ENCODE data around the gene ZBTB38. TPM values are rescaled to one million over a fixed set of nuclear protein-coding genes. Genes with fewer than 3 reads are reported as not detected.

ZBTB38 gene
- total and polyA plus RNA-seq, 2 donors (not counting 1 experiment from before 2014, with no cell fraction given) = 13.8 to 71.2 TPM

- WGBS (ENCODE audit: insufficient coverage) = 69% methylated on average over 2 of the region's 3 CpGs
- no peak overlapping the region for H3K4me3 Mint-ChIP-seq
- ChIA-PET POLR2A (no interaction called here), CTCF (interaction anchor here (3.8 kb wide), 1 partner anchor 32 kb away, joined by 21 read pairs; no protein-coding TSS in a partner anchor)
- Histone ChIP-seq H3K4me1 (ENCODE audit: control insufficient read depth in 2 of 2, insufficient read depth in 2 of 2, low read length in 2 of 2) (peaks cover 21 to 22% of the 10 kb centered on the region in 2 donors), H3K9me3 (ENCODE audit: control extremely low read depth in 1 of 3, control insufficient read depth in 2 of 3, insufficient read depth in 1 of 3, low read length in 2 of 3) (no peaks in the 10 kb centered on the region), H3K79me2 (ENCODE audit: control insufficient read depth, insufficient read depth, low read length) (peaks cover 26% of the 10 kb centered on the region), H3K4me2 (replicated peaks; ENCODE audit: low read depth, low read length, poor library complexity, severe bottlenecking) (no peak overlapping the region), H2AFZ (ENCODE audit: insufficient read depth, low read depth, low read length, poor library complexity, severe bottlenecking) (no peak overlapping the region), H3K4me3 (ENCODE audit: control extremely low read depth in 1 of 5, extremely low read depth in 1 of 5, insufficient read depth in 1 of 5, low read depth in 2 of 5, low read length in 4 of 5) (no peak overlapping the region), H3K36me3 (replicated peaks in 1 of 2; ENCODE audit: control extremely low read depth in 1 of 2, control insufficient read depth in 1 of 2, extremely low read depth in 1 of 2, insufficient read depth in 2 of 2, low read length in 1 of 2) (peaks cover 0 to 39% of the 10 kb centered on the region in 2 experiments), H4K20me1 (ENCODE audit: control insufficient read depth, insufficient read depth, low read length, poor library complexity, severe bottlenecking) (no peaks in the 10 kb centered on the region), H3K9ac (ENCODE audit: low read length) (no peak overlapping the region), H3K27me3 (replicated peaks in 1 of 4; ENCODE audit: control extremely low read depth in 1 of 4, control insufficient read depth in 3 of 4, insufficient read depth in 4 of 4, low read length in 3 of 4) (no peaks in the 10 kb centered on the region), H3K27ac (ENCODE audit: low read length in 2 of 2) (peak overlapping the region; percentile 64 to 86)
- peak overlapping the region; percentile 73 for H3K27ac Mint-ChIP-seq
- peaks cover 54% of the 10 kb centered on the region for H3K4me1 Mint-ChIP-seq
- ATAC-seq (ENCODE audit: low read depth) (no peak), DNase-seq (no peak)
- H3K9me3 Mint-ChIP-seq (ENCODE audit: insufficient read depth) = no peaks in the 10 kb centered on the region
- TF ChIP-seq EZH2 (IDR thresholded peaks at IDR 0.05; ENCODE audit: borderline replicate concordance, insufficient read depth, low read depth, low read length, poor library complexity, severe bottlenecking) (no peak), CTCF (IDR thresholded peaks at IDR 0.05) (no peak)
- intact Hi-C loops (cut with micrococcal nuclease) = loop anchor here (5.0 kb wide), 1 partner anchor 33 kb away; no protein-coding TSS in a partner anchor
- no peaks in the 10 kb centered on the region for H3K27me3 Mint-ChIP-seq
Observed at GRCh38 chr3:141409940-141410241, 41.6 kb downstream of the ZBTB38 start.

GRCh38 chr3:141410408-141410807, 42.1 kb downstream of the ZBTB38 start:
- no peaks in the 10 kb centered on the region for H3K9me3 Mint-ChIP-seq (ENCODE audit: insufficient read depth)
- no CpG with 5 or more reads among the region's 3 CpGs for WGBS (ENCODE audit: insufficient coverage)
- peaks cover 55% of the 10 kb centered on the region for H3K4me1 Mint-ChIP-seq
- TF ChIP-seq CTCF (IDR thresholded peaks at IDR 0.05) (no peak), EZH2 (IDR thresholded peaks at IDR 0.05; ENCODE audit: borderline replicate concordance, insufficient read depth, low read depth, low read length, poor library complexity, severe bottlenecking) (no peak)
- Histone ChIP-seq H3K4me2 (replicated peaks; ENCODE audit: low read depth, low read length, poor library complexity, severe bottlenecking) (peak overlapping the region; percentile 71), H3K9ac (ENCODE audit: low read length) (no peak overlapping the region), H4K20me1 (ENCODE audit: control insufficient read depth, insufficient read depth, low read length, poor library complexity, severe bottlenecking) (no peaks in the 10 kb centered on the region), H3K27ac (ENCODE audit: low read length in 2 of 2) (peak overlapping the region; percentile 64 to 86), H3K79me2 (ENCODE audit: control insufficient read depth, insufficient read depth, low read length) (peaks cover 31% of the 10 kb centered on the region), H3K36me3 (replicated peaks in 1 of 2; ENCODE audit: control extremely low read depth in 1 of 2, control insufficient read depth in 1 of 2, extremely low read depth in 1 of 2, insufficient read depth in 2 of 2, low read length in 1 of 2) (peaks cover 0 to 41% of the 10 kb centered on the region in 2 experiments), H3K4me3 (ENCODE audit: control extremely low read depth in 1 of 5, extremely low read depth in 1 of 5, insufficient read depth in 1 of 5, low read depth in 2 of 5, low read length in 4 of 5) (no peak overlapping the region), H2AFZ (ENCODE audit: insufficient read depth, low read depth, low read length, poor library complexity, severe bottlenecking) (no peak overlapping the region), H3K9me3 (ENCODE audit: control extremely low read depth in 1 of 3, control insufficient read depth in 2 of 3, insufficient read depth in 1 of 3, low read length in 2 of 3) (no peaks in the 10 kb centered on the region), H3K27me3 (replicated peaks in 1 of 4; ENCODE audit: control extremely low read depth in 1 of 4, control insufficient read depth in 3 of 4, insufficient read depth in 4 of 4, low read length in 3 of 4) (no peaks in the 10 kb centered on the region), H3K4me1 (ENCODE audit: control insufficient read depth in 2 of 2, insufficient read depth in 2 of 2, low read length in 2 of 2) (peaks cover 21 to 22% of the 10 kb centered on the region in 2 donors)
- ATAC-seq (ENCODE audit: low read depth) (no peak), DNase-seq (no peak)
- ChIA-PET POLR2A (no interaction called here), CTCF (interaction anchor here (1.2 to 3.8 kb wide), 2 partner anchors 31 to 50 kb away, joined by 7 to 21 read pairs; no protein-coding TSS in a partner anchor)
- no peak overlapping the region for H3K4me3 Mint-ChIP-seq
- H3K27me3 Mint-ChIP-seq = no peaks in the 10 kb centered on the region
- H3K27ac Mint-ChIP-seq = peak overlapping the region; percentile 73
- intact Hi-C loops (cut with micrococcal nuclease) = loop anchor here (5.0 kb wide), 1 partner anchor 33 kb away; no protein-coding TSS in a partner anchor

Measured in B cell (primary cell).